Measurements from ENCODE around the gene NSUN3. TPM values are rescaled to one million over a fixed set of nuclear protein-coding genes. Genes with fewer than 3 reads are reported as not detected.

The NSUN3 gene
- total and polyA plus RNA-seq, 2 of the 4 experiments (the other 2 are of a cell fraction) = 4.9 to 6.8 TPM

DNA sequence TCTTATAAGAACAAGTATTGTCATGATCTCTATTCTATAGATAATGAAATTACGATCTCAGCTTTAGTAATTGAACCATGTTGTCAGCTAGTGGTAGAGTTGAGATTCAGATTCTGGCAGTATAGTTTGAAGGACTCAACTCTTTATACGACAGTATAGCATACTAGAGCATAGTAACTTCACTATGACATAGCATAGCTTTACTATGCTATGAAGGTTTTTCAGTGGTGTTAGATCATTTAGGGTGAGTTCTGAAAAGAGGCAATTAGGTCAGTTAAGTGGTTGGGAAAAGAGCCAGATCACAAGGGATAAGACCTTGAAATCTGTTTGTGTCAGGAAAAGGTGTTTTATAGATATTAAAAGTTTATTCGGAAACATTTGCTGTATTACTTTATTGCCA lies 42.6 kb upstream of the NSUN3 start:
- H2BK15ac ChIP-seq (ENCODE audit: low read depth, low read length) = no peak overlapping the region
- intact Hi-C loops (cut with micrococcal nuclease) = no loop called here
- no peak overlapping the region for H2AK5ac ChIP-seq (ENCODE audit: low read depth, low read length)
- POLR2A ChIA-PET (ENCODE audit: unreplicated experiment) = no interaction called here
- no peak overlapping the region for H3K27ac ChIP-seq (ENCODE audit: insufficient read depth, low read length)
- no peak overlapping the region for H3K23ac ChIP-seq (ENCODE audit: low read depth, low read length)
- no peaks in the 10 kb centered on the region for H3K4me1 ChIP-seq (ENCODE audit: control insufficient read depth, insufficient read depth, low read length)
- dilution Hi-C loops (cut with HindIII; ENCODE audit: low sequenced_read_pairs, unreplicated experiment) = no loop called here
- no peaks in the 10 kb centered on the region for H3K27me3 ChIP-seq (ENCODE audit: control insufficient read depth, insufficient read depth, low read length)
- H3K4ac ChIP-seq (ENCODE audit: low read depth, low read length) = no peak overlapping the region
- no peaks in the 10 kb centered on the region for H3K9me1 ChIP-seq (ENCODE audit: insufficient read depth, low read length)
- in situ Hi-C loops (cut with MboI; ENCODE audit: low sequenced_read_pairs) = no loop called here
- H3K14ac ChIP-seq (replicated peaks; ENCODE audit: low read depth, low read length) = no peak overlapping the region
- no peak for DNase-seq
- H3K4me2 ChIP-seq (ENCODE audit: low read depth, low read length) = no peak overlapping the region
- H2BK5ac ChIP-seq (ENCODE audit: low read depth, low read length, poor library complexity, severe bottlenecking) = no peak overlapping the region
- H3K9ac ChIP-seq (ENCODE audit: low read depth, low read length) = no peak overlapping the region
- no CpG with 5 or more reads among the region's 3 CpGs for WGBS, 2 experiments (ENCODE audit: extremely low coverage in 2 of 2, insufficient read length in 1 of 2)
- H4K20me1 ChIP-seq (ENCODE audit: insufficient read depth, low read length) = no peaks in the 10 kb centered on the region
- no peak for ATAC-seq (ENCODE audit: low read depth)
- H2BK20ac ChIP-seq (ENCODE audit: low read depth, low read length) = no peak overlapping the region
- H3K79me1 ChIP-seq (ENCODE audit: low read depth in 1 of 2, low read length in 2 of 2) = no peaks in the 10 kb centered on the region
- no peaks in the 10 kb centered on the region for H3K9me3 ChIP-seq (ENCODE audit: control insufficient read depth, insufficient read depth, low read length)
- H3K4me3 ChIP-seq (ENCODE audit: insufficient read depth, low read depth, low read length) = no peak overlapping the region
- CTCF ChIA-PET = no interaction called here
- H3K56ac ChIP-seq (ENCODE audit: extremely low read depth, insufficient read depth, low read length) = no peak overlapping the region
- BruUV-seq (replicated peaks) = no TSS peak
- H4K91ac ChIP-seq (ENCODE audit: insufficient read depth, low read depth, low read length) = no peak overlapping the region
- no peak overlapping the region for H2AK9ac ChIP-seq (replicated peaks; ENCODE audit: low read depth, low read length, poor library complexity)
- H3K36me3 ChIP-seq (ENCODE audit: control insufficient read depth, insufficient read depth, low read length) = no peaks in the 10 kb centered on the region
- no peak overlapping the region for H4K5ac ChIP-seq (ENCODE audit: low read depth, low read length)
- no peak overlapping the region for H3K18ac ChIP-seq (ENCODE audit: low read depth, low read length)
- H2BK120ac ChIP-seq (ENCODE audit: low read depth, low read length) = no peak overlapping the region
- TF ChIP-seq RAD21 (IDR thresholded peaks at IDR 0.05; ENCODE audit: low read length) (no peak), CHD1 (IDR thresholded peaks at IDR 0.05; ENCODE audit: low read depth, low read length) (no peak), FOS (IDR thresholded peaks at IDR 0.05; ENCODE audit: low read depth, low read length) (no peak)
- TF ChIP-seq, protein P1, sequence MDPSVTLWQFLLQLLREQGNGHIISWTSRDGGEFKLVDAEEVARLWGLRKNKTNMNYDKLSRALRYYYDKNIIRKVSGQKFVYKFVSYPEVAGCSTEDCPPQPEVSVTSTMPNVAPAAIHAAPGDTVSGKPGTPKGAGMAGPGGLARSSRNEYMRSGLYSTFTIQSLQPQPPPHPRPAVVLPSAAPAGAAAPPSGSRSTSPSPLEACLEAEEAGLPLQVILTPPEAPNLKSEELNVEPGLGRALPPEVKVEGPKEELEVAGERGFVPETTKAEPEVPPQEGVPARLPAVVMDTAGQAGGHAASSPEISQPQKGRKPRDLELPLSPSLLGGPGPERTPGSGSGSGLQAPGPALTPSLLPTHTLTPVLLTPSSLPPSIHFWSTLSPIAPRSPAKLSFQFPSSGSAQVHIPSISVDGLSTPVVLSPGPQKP (IDR thresholded peaks at IDR 0.05; ENCODE audit: borderline replicate concordance, low read depth, low read length) = no peak
- H4K8ac ChIP-seq (ENCODE audit: low read depth in 2 of 2, low read length in 2 of 2) = no peak overlapping the region
- H2AFZ ChIP-seq (replicated peaks; ENCODE audit: low read length, poor library complexity) = no peak overlapping the region
